H1 (cell line): ENCODE measurements around the gene CYTH1. TPM values are rescaled to one million over a fixed set of nuclear protein-coding genes. Genes with fewer than 3 reads are reported as not detected.

ENCODE experiments used
- CTCF ChIA-PET: fragments of 300-600 bp; sonication (Branson Sonifier 250); formaldehyde crosslinking; loops from one replicate; lab custom pipeline; 2021; ENCODE audit not compliant: partially characterized antibody; lab: Charles Lee
- POLR2A ChIA-PET: fragments of 300-600 bp; sonication (Branson Sonifier 250); formaldehyde crosslinking; loops from one replicate; lab custom pipeline; 2021; ENCODE audit warnings: inconsistent platforms; ENCODE audit not compliant: partially characterized antibody; lab: Charles Lee
- DNase-seq, 2 experiments: peaks; one replicate each; pipeline versions ENCODE4 v3.0.0 to v3.0.0-alpha.2; 2010 to 2022; ENCODE audit warnings: low spot score in 2 of 2, low read depth in 1 of 2, mixed read lengths in 1 of 2
- FAIRE-seq: peaks from 2 replicates; lab custom pipeline; 2011; peaks lifted over from hg19 to GRCh38; lab: Jason Lieb, UNC
- H2AFZ ChIP-seq: 2 replicates; pipeline ENCODE4 v1.8.1; 2012; ENCODE audit warnings: low read length, inconsistent platforms
- H2AK5ac ChIP-seq: 2 replicates; pipeline ENCODE4 v1.6.1; 2013; ENCODE audit warnings: low read depth, low read length
- H2BK120ac ChIP-seq: replicated peaks from 2 replicates; pipeline ENCODE3; 2013; ENCODE audit warnings: low read depth, low read length, inconsistent platforms
- H2BK12ac ChIP-seq: 2 replicates; pipeline ENCODE4 v1.6.1; 2013; ENCODE audit warnings: low read depth, low read length
- H2BK15ac ChIP-seq: 2 replicates; pipeline ENCODE4 v1.6.1; 2013; ENCODE audit warnings: low read length
- H2BK20ac ChIP-seq: 2 replicates; pipeline ENCODE4 v1.6.1; 2013; ENCODE audit warnings: low read length
- H2BK5ac ChIP-seq: 2 replicates; pipeline ENCODE4 v1.6.1; 2013; ENCODE audit warnings: low read depth, low read length
- H3K14ac ChIP-seq: 2 replicates; pipeline ENCODE4 v1.6.1; 2013; ENCODE audit warnings: inconsistent platforms; ENCODE audit not compliant: insufficient read length
- H3K18ac ChIP-seq: 2 replicates; pipeline ENCODE4 v1.6.1; 2013; ENCODE audit warnings: low read length; ENCODE audit errors: extremely low read depth
- H3K23ac ChIP-seq: 2 replicates; pipeline ENCODE4 v1.6.1; 2013; ENCODE audit warnings: inconsistent platforms; ENCODE audit not compliant: insufficient read length
- H3K23me2 ChIP-seq: 2 replicates; pipeline ENCODE4 v1.6.1; 2013; ENCODE audit warnings: low read depth, low read length
- H3K27ac ChIP-seq: 2 replicates; pipeline ENCODE4 v1.6.1; 2011; ENCODE audit warnings: low read depth, low read length, inconsistent platforms
- H3K27me3 ChIP-seq, 4 experiments: replicated peaks in 1 of 4; 1 replicate in 1 of 4; 2 replicates in 3 of 4; pipeline versions ENCODE4 v1.6.1 to v1.8.1; 2011 to 2013; ENCODE audit warnings: low read length in 3 of 4, mild to moderate bottlenecking in 3 of 4, inconsistent platforms in 2 of 4, mixed read lengths in 2 of 4, moderate library complexity in 1 of 4; ENCODE audit not compliant: control insufficient read depth in 3 of 4, insufficient read depth in 3 of 4; ENCODE audit errors: extremely low read depth in 1 of 4
- H3K36me3 ChIP-seq, 4 experiments: 2 replicates each; pipeline versions ENCODE4 v1.6.1 to v1.8.1; 2011 to 2013; ENCODE audit warnings: mild to moderate bottlenecking in 4 of 4, low read length in 3 of 4, moderate library complexity in 2 of 4, control low read depth in 1 of 4, inconsistent platforms in 1 of 4; ENCODE audit not compliant: insufficient read depth in 4 of 4, control insufficient read depth in 2 of 4
- H3K4ac ChIP-seq: replicated peaks from 2 replicates; pipeline ENCODE3; 2013; ENCODE audit warnings: low read length, low read depth, mixed read lengths, inconsistent platforms; ENCODE audit not compliant: insufficient read length
- H3K4me1 ChIP-seq, 4 experiments: replicated peaks in 1 of 4; 1 replicate in 1 of 4; 2 replicates in 3 of 4; pipeline versions ENCODE4 v1.6.1 to v1.8.1; 2011 to 2013; ENCODE audit warnings: low read length in 3 of 4, inconsistent platforms in 2 of 4, mixed read lengths in 1 of 4; ENCODE audit not compliant: insufficient read depth in 4 of 4, control insufficient read depth in 3 of 4
- H3K4me2 ChIP-seq, 2 experiments: 2 replicates each; pipeline versions ENCODE4 v1.6.1 to v1.8.1; 2011 to 2013; ENCODE audit warnings: low read depth in 2 of 2, low read length in 2 of 2, control low read depth in 1 of 2, inconsistent platforms in 1 of 2, mild to moderate bottlenecking in 1 of 2; ENCODE audit not compliant: insufficient read depth in 1 of 2
- H3K4me3 ChIP-seq, 4 experiments: fragments of 200-600, 300-600 bp in 1 of 4; sonication (generic), shearing (Covaris generic), sonication (Bioruptor Twin) in 1 of 4; 2 replicates each; pipeline versions ENCODE4 v1.5.1 to v1.8.1; 2011 to 2016; ENCODE audit warnings: low read length in 4 of 4, low read depth in 3 of 4, control low read depth in 2 of 4, inconsistent platforms in 2 of 4, mild to moderate bottlenecking in 2 of 4, mixed read lengths in 1 of 4, moderate library complexity in 1 of 4; ENCODE audit not compliant: insufficient read depth in 2 of 4; ENCODE audit errors: extremely low read depth in 1 of 4
- H3K56ac ChIP-seq: replicated peaks from 2 replicates; pipeline ENCODE3; 2013; ENCODE audit warnings: low read depth, mild to moderate bottlenecking, mixed read lengths, low read length, inconsistent platforms; ENCODE audit not compliant: insufficient read length
- H3K79me1 ChIP-seq: 2 replicates; pipeline ENCODE4 v1.6.1; 2013; ENCODE audit warnings: low read depth, low read length, control low read depth
- H3K79me2 ChIP-seq, 2 experiments: 2 replicates each; pipeline versions ENCODE4 v1.6.1 to v1.8.1; 2012 to 2013; ENCODE audit warnings: low read length in 2 of 2, mild to moderate bottlenecking in 2 of 2, inconsistent platforms in 1 of 2; ENCODE audit not compliant: insufficient read depth in 2 of 2, control insufficient read depth in 1 of 2
- H3K9ac ChIP-seq, 4 experiments: replicated peaks in 1 of 4; 1 replicate in 1 of 4; 2 replicates in 3 of 4; pipeline versions ENCODE4 v1.6.1 to v1.8.1; 2011 to 2013; ENCODE audit warnings: low read depth in 3 of 4, low read length in 3 of 4, control low read depth in 2 of 4, mild to moderate bottlenecking in 2 of 4, moderate library complexity in 2 of 4, inconsistent platforms in 1 of 4; ENCODE audit errors: extremely low read depth in 1 of 4
- H3K9me3 ChIP-seq, 2 experiments: 2 replicates each; pipeline versions ENCODE4 v1.6.1 to v1.8.1; 2012 to 2013; ENCODE audit warnings: mild to moderate bottlenecking in 2 of 2, moderate library complexity in 2 of 2, control low read depth in 1 of 2, inconsistent platforms in 1 of 2, low read depth in 1 of 2, low read length in 1 of 2, mixed read lengths in 1 of 2; ENCODE audit not compliant: insufficient read depth in 2 of 2
- H4K20me1 ChIP-seq, 2 experiments: replicated peaks in 1 of 2; 2 replicates each; pipeline versions ENCODE3 to v1.8.1; 2011 to 2013; ENCODE audit warnings: inconsistent platforms in 2 of 2, low read length in 2 of 2, mild to moderate bottlenecking in 1 of 2; ENCODE audit not compliant: insufficient read depth in 2 of 2, control insufficient read depth in 1 of 2
- H4K5ac ChIP-seq: 2 replicates; pipeline ENCODE4 v1.6.1; 2013; ENCODE audit warnings: low read length, low read depth, mixed read lengths, inconsistent platforms; ENCODE audit not compliant: insufficient read length
- H4K8ac ChIP-seq: 2 replicates; pipeline ENCODE4 v1.8.0; 2013; ENCODE audit warnings: mild to moderate bottlenecking, moderate library complexity, low read length, inconsistent platforms; ENCODE audit not compliant: insufficient read depth; ENCODE audit errors: extremely low read depth
- H4K91ac ChIP-seq: replicated peaks from 2 replicates; pipeline ENCODE3; 2013; ENCODE audit warnings: low read length, mixed read lengths, inconsistent platforms; ENCODE audit not compliant: insufficient read length
- ATF2 ChIP-seq: IDR thresholded peaks from 2 replicates; pipeline ENCODE4 v1.6.1; 2012; ENCODE audit warnings: low read length, inconsistent platforms
- EGR1 ChIP-seq: IDR thresholded peaks from 2 replicates; pipeline ENCODE4 v1.6.1; 2011; ENCODE audit warnings: low read depth, low read length, borderline replicate concordance
- EZH2 ChIP-seq: fragments of 200-600 bp; sonication (generic); IDR thresholded peaks from 2 replicates; pipeline ENCODE4 v1.7.1; 2012; ENCODE audit warnings: low read depth, mild to moderate bottlenecking, moderate library complexity, low read length, inconsistent platforms; ENCODE audit not compliant: severe bottlenecking
- GTF2F1 ChIP-seq: IDR thresholded peaks from 2 replicates; pipeline ENCODE4 v1.6.1; 2012; ENCODE audit warnings: low read depth, low read length, improper control_type of control experiment, borderline replicate concordance
- JUN ChIP-seq: IDR thresholded peaks from 2 replicates; pipeline ENCODE4 v1.6.1; 2011; ENCODE audit warnings: low read depth, mild to moderate bottlenecking, improper control_type of control experiment, low read length
- KDM1A ChIP-seq: fragments of 200-600, 300-600 bp; sonication (generic); IDR thresholded peaks from 2 replicates; pipeline ENCODE4 v1.7.1; 2016; ENCODE audit warnings: mild to moderate bottlenecking, low read length, borderline replicate concordance
- NRF1 ChIP-seq: IDR thresholded peaks from 2 replicates; pipeline ENCODE4 v1.6.1; 2011; ENCODE audit warnings: mild to moderate bottlenecking, low read depth, low read length, improper control_type of control experiment
- PHF8 ChIP-seq: fragments of 200-600 bp; sonication (generic); conservative IDR thresholded peaks from 2 replicates; pipeline ENCODE4 v1.7.1; 2012; ENCODE audit warnings: low read depth, mild to moderate bottlenecking, inconsistent platforms, low read length, moderate library complexity
- RFX5 ChIP-seq: IDR thresholded peaks from 2 replicates; pipeline ENCODE4 v1.6.1; 2011; ENCODE audit warnings: low read depth, low read length, improper control_type of control experiment, borderline replicate concordance
- SIRT6 ChIP-seq: IDR thresholded peaks from one replicate; pipeline ENCODE4 v1.7.1; 2012; ENCODE audit warnings: low read length, inconsistent platforms
- SRF ChIP-seq: IDR thresholded peaks from 2 replicates; pipeline ENCODE4 v1.6.1; 2011; ENCODE audit warnings: mild to moderate bottlenecking, low read depth, low read length, moderate library complexity
- TAF7 ChIP-seq: optimal IDR thresholded peaks from 2 replicates; pipeline ENCODE3; 2011; ENCODE audit warnings: low read depth, mild to moderate bottlenecking, inconsistent platforms, low read length, moderate library complexity, borderline replicate concordance
- TEAD4 ChIP-seq: IDR thresholded peaks from 2 replicates; pipeline ENCODE4 v1.6.1; 2012; ENCODE audit warnings: low read depth, low read length, inconsistent platforms, mixed read lengths
- WGBS, 2 experiments: shearing (Covaris generic) in 1 of 2; methylation state at CpG; one replicate each; pipeline versions ENCODE4 v1.1.6 to v1.1.7; 2013 to 2015; ENCODE audit warnings: low lambda C conversion rate in 2 of 2, mixed read lengths in 2 of 2, inconsistent platforms in 1 of 2, low coverage in 1 of 2, missing lambda C conversion rate in 1 of 2; ENCODE audit not compliant: insufficient replicate concordance in 2 of 2, insufficient coverage in 1 of 2, insufficient read length in 1 of 2; ENCODE audit errors: extremely low coverage in 1 of 2, missing lambda C conversion rate in 1 of 2; 5-methylcytosine and 5-hydroxymethylcytosine counted together
- polyA plus RNA-seq, 7 experiments: library from polyadenylated mRNA; depleted of rRNA in 3 of 7; stranded (reverse) in 5 of 7; unstranded in 2 of 7; fragments of >200 nt in 5 of 7; fragments of 200-250 nt in 2 of 7; gene quantifications; 1 replicate in 5 of 7; 2 replicates in 1 of 7; 4 replicates in 1 of 7; pipeline versions ENCODE4 v1.2.1 to v1.2.3, GENCODE V29; 2011 to 2013; ENCODE audit warnings: missing spikeins in 2 of 7, mixed read lengths in 2 of 7
- total RNA-seq: library from RNA; stranded (reverse); fragmentation: NEBNext Ultra II Directional; extraction: Animal tissue kit (Norgen Biotek cat#: 25700); gene quantifications from 2 replicates; pipeline ENCODE4 v1.2.1, GENCODE V29; 2021

CYTH1 gene
- total and polyA plus RNA-seq, 2 of the 8 experiments (the other 6 are each of a cell fraction or from before 2014, with no cell fraction given) = 12.8 to 14.8 TPM

GRCh38 chr17:78707923-78708322 lies 74.2 kb downstream of the CYTH1 start:
- no peak for FAIRE-seq
- POLR2A ChIA-PET = interaction anchor here (0.6 kb wide), 2 partner anchors 15 to 538 kb away, joined by 3 to 4 read pairs; no protein-coding TSS in a partner anchor
- TF ChIP-seq RFX5 = no peak
- no peak for TF ChIP-seq TAF7
- TF ChIP-seq GTF2F1 = no peak
- TF ChIP-seq EZH2 = no peak
- TF ChIP-seq ATF2 = no peak
- TF ChIP-seq NRF1 = no peak
- TF ChIP-seq PHF8 = no peak
- TF ChIP-seq SIRT6 = no peak
- no peak for TF ChIP-seq KDM1A
- TF ChIP-seq EGR1 = no peak
- TF ChIP-seq TEAD4 = no peak
- no peak for TF ChIP-seq SRF
- TF ChIP-seq JUN = no peak

More at GRCh38 chr17:78707923-78708322, 74.2 kb downstream of the CYTH1 start:
- H3K18ac ChIP-seq = no peak overlapping the region
- no peak overlapping the region for H3K23ac ChIP-seq
- H3K4me1 ChIP-seq = no peaks in the 10 kb centered on the region
- no peak overlapping the region for H2BK120ac ChIP-seq
- no peaks in the 10 kb centered on the region for H3K27me3 ChIP-seq
- H3K27ac ChIP-seq = no peak overlapping the region
- H3K14ac ChIP-seq = no peak overlapping the region
- no peak overlapping the region for H2BK12ac ChIP-seq
- DNase-seq = no peak
- H3K56ac ChIP-seq = no peak overlapping the region
- peaks cover 3 to 6% of the 10 kb centered on the region in 2 experiments for H4K20me1 ChIP-seq
- 97% methylated on average over 7 of the region's 7 CpGs; no CpG with 5 or more reads in 1 of the 2 experiments for WGBS, 2 experiments
- no peak overlapping the region for H2AFZ ChIP-seq
- H3K9ac ChIP-seq = no peak overlapping the region
- H4K8ac ChIP-seq = no peak overlapping the region
- H2BK20ac ChIP-seq = no peak overlapping the region
- no peaks in the 10 kb centered on the region for H3K9me3 ChIP-seq
- H2BK5ac ChIP-seq = no peak overlapping the region
- H4K5ac ChIP-seq = no peak overlapping the region
- H3K36me3 ChIP-seq = no peaks in the 10 kb centered on the region
- H2AK5ac ChIP-seq = no peak overlapping the region
- no peak overlapping the region for H2BK15ac ChIP-seq
- H3K4me3 ChIP-seq = no peak overlapping the region
- CTCF ChIA-PET = interaction anchor here (0.7 to 7.4 kb wide), 39 partner anchors 9 to 307 kb away, joined by 3 to 92 read pairs (median 5); no protein-coding TSS in a partner anchor
- H3K79me2 ChIP-seq = no peaks in the 10 kb centered on the region
- H3K4ac ChIP-seq = no peak overlapping the region
- no peaks in the 10 kb centered on the region for H3K79me1 ChIP-seq
- no peaks in the 10 kb centered on the region for H3K23me2 ChIP-seq
- no peak overlapping the region for H3K4me2 ChIP-seq
- no peak overlapping the region for H4K91ac ChIP-seq
